GM06990 (cell line): ENCODE results near the gene CHN1.

Experiments used
- DNase-seq: peaks from one replicate; pipeline ENCODE4 v3.0.0-alpha.2; 2011; ENCODE audit not compliant: insufficient read length; ENCODE audit errors: extremely low read depth
- H3K27me3 ChIP-seq: replicated peaks from 2 replicates; pipeline ENCODE4 v1.6.0; 2011; ENCODE audit warnings: low read length; ENCODE audit not compliant: control insufficient read depth, insufficient read depth
- H3K36me3 ChIP-seq: 2 replicates; pipeline ENCODE4 v1.5.1; 2011; ENCODE audit warnings: low read length; ENCODE audit not compliant: control insufficient read depth, insufficient read depth
- H3K4me3 ChIP-seq: replicated peaks from 2 replicates; pipeline ENCODE4 v1.5.1; 2011; ENCODE audit warnings: low read depth, mild to moderate bottlenecking, control low read depth, low read length
- TF ChIP-seq, protein P1 (sequence below): IDR thresholded peaks from 2 replicates; pipeline ENCODE4 v1.5.1; 2011; ENCODE audit warnings: low read length, control low read depth, mild to moderate bottlenecking, inconsistent platforms; ENCODE audit not compliant: insufficient read depth, poor library complexity, severe bottlenecking

Gene CHN1

DNA sequence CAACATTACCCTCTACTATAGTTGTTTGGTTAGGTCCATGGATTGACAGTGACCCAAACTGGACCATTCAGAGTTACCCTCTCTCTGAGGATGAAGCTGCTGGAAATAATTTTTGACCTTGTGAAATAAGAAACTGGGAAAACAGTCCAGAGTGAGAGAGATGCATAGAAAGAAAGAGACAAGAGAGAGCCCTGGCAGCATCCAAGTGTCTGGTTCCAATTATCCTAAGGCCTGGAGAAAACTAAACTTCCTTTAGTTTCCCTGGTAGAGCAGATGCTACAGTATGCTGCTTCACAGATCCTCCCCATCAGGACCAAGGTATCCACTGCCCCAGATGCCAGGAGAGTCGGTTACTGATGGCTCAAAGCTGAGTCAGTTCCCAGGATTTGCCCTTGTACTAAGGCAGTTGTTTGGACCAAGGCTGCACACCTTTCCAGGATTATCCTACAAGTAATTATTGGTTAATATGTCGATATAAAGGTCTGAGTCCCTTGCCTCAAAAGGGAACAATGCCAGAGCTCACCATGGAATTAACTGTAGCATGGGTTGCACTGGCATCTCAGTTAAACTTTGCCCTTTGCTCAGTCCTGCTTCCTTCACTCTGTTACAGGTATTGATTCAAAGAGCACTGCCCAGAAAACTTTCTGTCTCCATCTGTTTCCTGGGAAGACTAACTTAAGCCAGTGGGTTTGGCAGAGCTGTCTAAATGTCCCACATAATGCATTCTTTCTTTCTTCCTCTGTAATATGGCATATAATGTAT, 14.6 kb upstream of the CHN1 start:
- H3K4me3 ChIP-seq, result no peak overlapping the region
- TF ChIP-seq, protein P1, sequence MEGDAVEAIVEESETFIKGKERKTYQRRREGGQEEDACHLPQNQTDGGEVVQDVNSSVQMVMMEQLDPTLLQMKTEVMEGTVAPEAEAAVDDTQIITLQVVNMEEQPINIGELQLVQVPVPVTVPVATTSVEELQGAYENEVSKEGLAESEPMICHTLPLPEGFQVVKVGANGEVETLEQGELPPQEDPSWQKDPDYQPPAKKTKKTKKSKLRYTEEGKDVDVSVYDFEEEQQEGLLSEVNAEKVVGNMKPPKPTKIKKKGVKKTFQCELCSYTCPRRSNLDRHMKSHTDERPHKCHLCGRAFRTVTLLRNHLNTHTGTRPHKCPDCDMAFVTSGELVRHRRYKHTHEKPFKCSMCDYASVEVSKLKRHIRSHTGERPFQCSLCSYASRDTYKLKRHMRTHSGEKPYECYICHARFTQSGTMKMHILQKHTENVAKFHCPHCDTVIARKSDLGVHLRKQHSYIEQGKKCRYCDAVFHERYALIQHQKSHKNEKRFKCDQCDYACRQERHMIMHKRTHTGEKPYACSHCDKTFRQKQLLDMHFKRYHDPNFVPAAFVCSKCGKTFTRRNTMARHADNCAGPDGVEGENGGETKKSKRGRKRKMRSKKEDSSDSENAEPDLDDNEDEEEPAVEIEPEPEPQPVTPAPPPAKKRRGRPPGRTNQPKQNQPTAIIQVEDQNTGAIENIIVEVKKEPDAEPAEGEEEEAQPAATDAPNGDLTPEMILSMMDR, result no peak
- no peaks in the 10 kb centered on the region for H3K27me3 ChIP-seq
- DNase-seq, result no peak
- no peaks in the 10 kb centered on the region for H3K36me3 ChIP-seq

DNA sequence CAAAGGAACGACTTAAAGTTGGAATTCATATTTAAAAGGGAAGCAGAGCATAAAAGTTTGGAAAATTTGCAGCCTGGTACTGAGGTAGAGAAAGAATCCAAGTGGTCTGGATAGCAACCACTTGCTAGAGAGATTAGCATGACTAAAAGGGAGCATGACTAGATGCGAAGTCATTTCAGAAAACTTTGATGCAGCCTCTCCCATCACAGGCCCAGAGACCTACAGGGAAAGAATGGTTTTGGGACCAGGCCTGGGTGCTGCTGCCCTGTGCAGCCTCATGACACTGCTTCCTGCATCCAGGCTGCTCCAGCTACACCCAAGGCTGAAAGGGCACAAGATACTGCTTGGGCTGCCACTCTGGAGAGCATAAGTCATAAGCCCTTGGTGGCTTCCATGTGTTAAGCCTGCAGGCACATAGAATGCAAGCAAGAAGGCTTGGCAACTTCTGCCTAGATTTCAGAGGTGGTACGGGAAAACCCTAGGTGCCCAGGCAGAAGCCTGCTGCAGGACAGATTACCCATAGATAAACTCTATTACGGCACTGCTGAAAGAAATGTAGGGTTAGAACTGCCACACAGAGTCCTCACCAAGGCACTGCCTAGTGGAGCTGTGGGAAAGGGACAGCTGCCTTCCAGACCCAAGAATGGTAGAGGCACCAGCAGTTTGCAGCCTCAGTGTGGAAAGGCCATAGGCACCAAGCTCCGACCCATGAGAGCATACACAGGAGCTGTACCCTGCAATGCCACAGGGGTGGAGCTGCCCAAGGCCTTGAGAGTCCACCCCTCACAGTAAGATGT, 12.6 kb upstream of the CHN1 start:
- no peaks in the 10 kb centered on the region; the same call in 1 of the 2 replicates for H3K27me3 ChIP-seq
- H3K4me3 ChIP-seq, result no peak overlapping the region
- H3K36me3 ChIP-seq, result no peaks in the 10 kb centered on the region
- TF ChIP-seq, protein P1, result no peak
- no peak for DNase-seq

DNA sequence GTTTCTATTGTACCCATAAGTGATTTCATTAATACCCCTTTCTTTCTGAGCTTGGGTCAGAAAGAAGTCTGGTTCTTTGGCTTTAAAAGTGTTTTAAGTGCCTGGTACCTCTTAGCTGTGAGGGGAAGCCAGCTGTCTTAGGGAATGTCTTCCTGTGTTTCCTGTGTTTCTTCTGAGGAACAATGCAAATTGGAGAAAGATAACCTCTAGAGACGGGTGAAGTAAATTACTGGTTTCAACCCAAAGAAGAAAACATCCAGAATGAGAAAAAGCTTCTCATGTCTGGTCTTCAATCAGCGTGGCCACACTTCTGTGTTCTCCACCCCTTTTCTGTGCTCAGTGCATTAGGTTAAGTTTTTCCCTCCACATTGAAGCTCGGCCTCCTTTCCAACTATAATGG, 10.2 kb upstream of the CHN1 start:
- TF ChIP-seq, protein P1, result no peak
- no peak for DNase-seq
- no peaks in the 10 kb centered on the region; the same call in 1 of the 2 replicates for H3K27me3 ChIP-seq
- H3K4me3 ChIP-seq, result no peak overlapping the region
- H3K36me3 ChIP-seq, result no peaks in the 10 kb centered on the region

DNA sequence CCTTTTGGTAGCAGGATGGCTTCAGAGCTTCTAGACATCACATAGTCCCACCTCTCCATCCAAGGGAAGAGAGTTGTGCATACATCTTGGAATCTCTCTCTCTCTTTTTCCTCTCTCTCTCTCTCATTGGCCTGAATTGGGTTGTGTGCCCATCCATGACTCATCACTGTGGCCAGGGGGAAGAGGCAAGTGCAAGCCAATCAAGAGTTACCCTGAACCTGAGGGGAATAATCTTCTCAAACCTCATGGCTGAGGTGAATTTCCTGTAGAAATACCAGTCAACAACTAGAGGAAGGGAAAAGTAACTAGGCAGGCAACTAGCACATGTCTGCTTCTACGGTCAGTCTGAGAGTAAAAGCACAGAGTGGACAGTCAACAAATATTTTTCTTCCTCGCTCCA, 7.3 kb upstream of the CHN1 start:
- Histone ChIP-seq H3K27me3 (no peaks in the 10 kb centered on the region; the same call in 1 of the 2 replicates), H3K36me3 (no peaks in the 10 kb centered on the region), H3K4me3 (no peak overlapping the region)
- TF ChIP-seq, protein P1, result no peak
- DNase-seq, result no peak

- Histone ChIP-seq H3K36me3 (no peaks in the 10 kb centered on the region), H3K4me3 (no peak overlapping the region), H3K27me3 (no peaks in the 10 kb centered on the region; the same call in 1 of the 2 replicates)
- no peak for DNase-seq
- TF ChIP-seq, protein P1, result no peak
Observed at GRCh38 chr2:175011505-175011904, 6.3 kb upstream of the CHN1 start.
